Limb (tissue), 2 donors: ENCODE measurements around the gene CABCOCO1.

Source experiments
- DNase-seq, 2 donors: peaks; one replicate each; pipeline ENCODE4 v3.0.0-alpha.2; 2016; ENCODE audit errors: extremely low spot score in 2 of 2

Gene CABCOCO1

DNA sequence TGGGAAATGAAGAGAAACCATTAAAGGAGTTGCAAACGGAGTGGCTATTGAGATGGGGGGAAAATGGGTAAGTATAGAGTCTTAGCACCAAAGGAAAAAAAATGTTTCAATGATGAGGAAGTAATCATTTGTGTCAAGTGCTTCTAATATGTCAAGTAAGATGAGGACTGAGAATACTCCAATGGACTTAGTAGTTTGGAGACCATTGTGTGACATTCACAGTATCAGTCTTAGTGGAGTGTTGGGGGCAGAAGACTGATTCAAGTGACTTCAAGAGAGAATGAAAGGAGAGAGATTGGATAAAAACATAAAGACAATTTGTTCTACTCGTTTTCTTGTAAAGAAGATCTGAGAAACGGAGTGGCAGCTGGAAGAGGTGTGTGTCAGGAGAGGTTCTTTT, 150.2 kb downstream of the CABCOCO1 start:
- no peak for DNase-seq

DNA sequence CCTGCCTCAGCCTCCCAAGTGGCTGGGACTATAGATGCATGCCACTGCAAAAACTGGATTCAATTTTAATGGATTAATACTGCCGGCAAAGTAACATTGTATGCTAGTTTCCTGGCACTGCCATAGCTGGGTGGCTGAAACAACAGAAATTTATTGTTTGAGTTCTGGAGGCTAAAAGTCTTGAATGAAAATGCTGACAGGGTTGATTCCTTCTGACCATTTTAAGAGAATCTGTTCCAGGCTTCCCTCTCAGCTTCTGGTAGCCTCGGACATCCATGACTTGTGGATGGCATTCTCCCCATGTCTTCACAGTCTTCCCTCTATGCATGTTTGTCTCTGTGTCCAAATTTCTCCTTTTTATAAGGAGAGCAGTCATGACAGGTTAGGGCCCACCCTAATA, 151.4 kb downstream of the CABCOCO1 start:
- no peak for DNase-seq

DNA sequence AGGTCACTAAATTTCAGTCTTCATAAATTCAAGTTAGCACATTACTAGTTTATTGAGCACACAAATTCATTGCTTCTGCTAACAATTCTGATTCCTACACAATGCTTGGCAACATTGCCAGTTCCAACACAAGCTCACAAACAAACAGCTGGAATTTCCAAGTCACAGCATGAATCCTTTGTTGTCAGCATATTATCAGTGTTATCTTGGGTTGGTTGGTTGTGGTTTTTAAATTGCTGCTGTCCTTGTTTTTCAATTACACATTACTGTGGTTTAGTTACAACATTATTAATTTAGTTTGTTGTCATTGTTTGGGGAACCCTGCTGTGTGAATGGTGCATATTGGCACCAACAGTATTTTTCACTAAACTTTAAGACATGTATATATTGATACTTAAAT, 152.8 kb downstream of the CABCOCO1 start:
- no peak for DNase-seq
